ENCODE measurements around the gene NSMF.
"Not testable (repeated sequence)": the region's sequence is repeated elsewhere in the genome, so short reads cannot be mapped to it uniquely, and the experiment has no call there.

The NSMF gene

GRCh38 chr9:137410236-137410890, 48.8 kb downstream of the NSMF start:
- FAIRE-seq: not testable (repeated sequence)

DNA sequence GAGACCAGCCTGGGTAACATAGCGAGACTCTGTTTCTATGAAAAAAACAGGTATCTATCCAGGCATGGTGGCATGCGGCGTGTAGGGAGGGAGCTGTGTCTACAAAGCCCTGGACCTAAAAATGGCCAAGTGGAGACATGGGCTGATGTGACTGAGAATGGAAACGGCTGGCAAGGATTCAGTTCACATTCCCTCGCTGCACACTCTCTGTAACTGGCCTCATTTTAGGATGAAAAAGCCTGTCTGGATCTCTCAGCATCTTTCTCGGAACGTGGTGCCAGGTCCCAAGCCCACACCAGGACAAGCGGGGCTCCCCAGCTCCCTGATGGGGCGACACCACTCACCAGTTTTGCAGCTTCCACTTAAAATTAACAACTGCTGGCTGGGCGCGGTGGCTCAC, 49.6 kb downstream of the NSMF start:
- FAIRE-seq: no peak

DNA sequence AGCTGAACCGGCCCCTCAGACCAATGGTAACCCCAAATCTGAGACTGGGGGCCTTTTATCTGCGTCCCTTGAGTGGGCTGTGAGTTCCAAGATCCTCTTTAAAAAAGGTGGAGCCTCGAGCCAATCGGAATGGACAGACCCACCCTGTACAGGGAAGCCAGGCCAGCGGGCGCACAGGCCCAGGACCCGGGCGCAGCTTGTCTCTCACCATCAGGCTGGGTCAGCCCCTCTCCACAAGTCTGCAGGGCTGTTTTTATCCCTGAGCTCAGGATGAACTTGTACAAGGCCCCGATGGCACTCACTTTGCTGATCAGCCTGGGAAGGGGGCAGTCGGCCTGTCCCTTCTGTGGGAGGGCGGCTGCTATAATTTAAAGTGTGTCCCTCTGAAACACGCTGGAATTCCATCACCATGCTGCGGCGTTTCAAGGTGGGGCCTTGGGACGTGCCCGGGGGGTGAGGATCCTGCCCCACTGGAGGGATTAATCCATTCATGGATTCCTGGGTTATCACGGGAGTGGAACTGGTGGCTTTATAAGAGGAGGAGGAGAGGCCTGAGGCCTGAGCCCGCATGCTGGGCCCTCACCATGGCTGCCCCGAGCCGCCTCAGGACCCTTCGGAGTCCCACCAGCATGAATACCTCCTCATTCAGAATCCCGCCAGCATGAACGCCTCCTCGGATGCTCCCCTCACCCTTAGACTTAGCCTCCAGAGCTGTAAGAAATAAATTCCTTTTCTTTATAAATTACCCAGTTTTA, 50.3 kb downstream of the NSMF start:
- FAIRE-seq: no peak

- FAIRE-seq: no peak
Observed at GRCh38 chr9:137407590-137408300, 51.4 kb downstream of the NSMF start.

- no peak for FAIRE-seq
Observed at GRCh38 chr9:137406876-137407589, 52.1 kb downstream of the NSMF start.

GRCh38 chr9:137406085-137406760, 52.9 kb downstream of the NSMF start:
- no peak for FAIRE-seq

GRCh38 chr9:137405677-137406081, 53.5 kb downstream of the NSMF start:
- no peak for FAIRE-seq

GRCh38 chr9:137404961-137405567, 54.1 kb downstream of the NSMF start:
- FAIRE-seq: no peak

DNA sequence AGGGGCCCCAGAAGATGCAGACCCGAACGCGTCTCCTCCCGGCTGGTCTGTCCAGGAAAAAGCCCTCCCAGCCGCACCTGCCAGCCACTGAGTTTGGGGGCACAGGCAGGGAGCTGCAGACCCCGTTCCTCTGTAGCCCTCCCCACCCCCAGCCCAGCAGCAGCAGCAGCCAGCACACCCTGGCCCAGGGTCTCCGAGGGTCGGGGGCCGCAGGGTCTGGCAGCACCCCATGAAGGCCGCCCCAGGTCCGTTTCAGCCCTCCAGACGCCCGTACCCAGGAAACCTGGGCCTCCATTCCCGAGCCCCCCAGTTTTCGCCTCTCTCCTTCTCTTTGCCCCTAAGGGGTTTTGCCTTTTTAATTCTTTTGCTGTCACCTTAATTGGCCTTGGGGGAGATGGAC, 55.9 kb downstream of the NSMF start:
- FAIRE-seq: no peak

- no peak for FAIRE-seq
Observed at GRCh38 chr9:137402746-137403145, 56.4 kb downstream of the NSMF start.

- no peak for FAIRE-seq
Observed at GRCh38 chr9:137398561-137399468, 60.3 kb downstream of the NSMF start.

- no peak for FAIRE-seq
Observed at GRCh38 chr9:137397675-137398423, 61.3 kb downstream of the NSMF start.

Measured in islet of Langerhans (tissue), 1 donor.